ENCODE measurements around the gene TPRX2.
"Not testable (repeated sequence)": the region's sequence is repeated elsewhere in the genome, so short reads cannot be mapped to it uniquely, and the experiment has no call there.

TPRX2 gene

GRCh38 chr19:47863514-47863936 lies 4.5 kb downstream of the TPRX2 start:
- no peak overlapping the region for H3K4me3 ChIP-seq (ENCODE audit: low read length)
- H3K4me2 ChIP-seq (ENCODE audit: low read length): no peak overlapping the region
- H3K27me3 ChIP-seq (ENCODE audit: insufficient read depth, low read length, poor library complexity): no peaks in the 10 kb centered on the region
- H2BK15ac ChIP-seq (replicated peaks; ENCODE audit: low read depth): no peak overlapping the region
- no peak overlapping the region for H4K8ac ChIP-seq (ENCODE audit: low read depth, low read length)
- peak overlapping the region; percentile 22 for H3K27ac ChIP-seq (ENCODE audit: low read depth, low read length)
- peak overlapping the region; percentile 20 for H3K9ac ChIP-seq (ENCODE audit: low read length)
- no peak overlapping the region for H2AK5ac ChIP-seq (ENCODE audit: low read length)
- H2BK5ac ChIP-seq (ENCODE audit: low read length): no peak overlapping the region
- no peaks in the 10 kb centered on the region for H3K4me1 ChIP-seq (ENCODE audit: control insufficient read depth, low read depth, low read length)
- no peak overlapping the region for H3K18ac ChIP-seq (ENCODE audit: low read length)
- H4K5ac ChIP-seq (ENCODE audit: low read length): no peak overlapping the region
- no peak overlapping the region for H3K4ac ChIP-seq (ENCODE audit: low read depth, low read length)
- H3K36me3 ChIP-seq (ENCODE audit: control insufficient read depth, insufficient read depth, low read length): no peaks in the 10 kb centered on the region
- H3K23ac ChIP-seq (ENCODE audit: low read length): no peak overlapping the region
- no peak overlapping the region for H2BK120ac ChIP-seq (ENCODE audit: low read depth, low read length)
- peak; percentile 95 for DNase-seq
- peak overlapping the region; percentile 54 for H3K56ac ChIP-seq (ENCODE audit: low read length)
- WGBS (ENCODE audit: extremely low coverage, insufficient coverage, low lambda C conversion rate): no CpG with 5 or more reads among the region's 14 CpGs
- H3K79me2 ChIP-seq (ENCODE audit: control insufficient read depth, insufficient read depth, low read length): no peaks in the 10 kb centered on the region
- H3K79me1 ChIP-seq (ENCODE audit: low read length): no peaks in the 10 kb centered on the region

- no peak overlapping the region for H4K5ac ChIP-seq (ENCODE audit: low read length)
- no peak overlapping the region for H3K9ac ChIP-seq (ENCODE audit: low read length)
- no peak overlapping the region for H4K8ac ChIP-seq (ENCODE audit: low read depth, low read length)
- no peak overlapping the region for H2BK120ac ChIP-seq (ENCODE audit: low read depth, low read length)
- no peaks in the 10 kb centered on the region for H3K79me1 ChIP-seq (ENCODE audit: low read length)
- no peak overlapping the region for H3K4me3 ChIP-seq (ENCODE audit: low read length)
- no peak overlapping the region for H2BK15ac ChIP-seq (replicated peaks; ENCODE audit: low read depth)
- H2BK5ac ChIP-seq (ENCODE audit: low read length): no peak overlapping the region
- H3K27ac ChIP-seq (ENCODE audit: low read depth, low read length): no peak overlapping the region
- no peak overlapping the region for H2AK5ac ChIP-seq (ENCODE audit: low read length)
- DNase-seq: no peak
- H3K79me2 ChIP-seq (ENCODE audit: control insufficient read depth, insufficient read depth, low read length): no peaks in the 10 kb centered on the region
- no peaks in the 10 kb centered on the region for H3K27me3 ChIP-seq (ENCODE audit: insufficient read depth, low read length, poor library complexity)
- H3K36me3 ChIP-seq (ENCODE audit: control insufficient read depth, insufficient read depth, low read length): no peaks in the 10 kb centered on the region
- no peak overlapping the region for H3K23ac ChIP-seq (ENCODE audit: low read length)
- H3K4ac ChIP-seq (ENCODE audit: low read depth, low read length): no peak overlapping the region
- no CpG with 5 or more reads among the region's 10 CpGs for WGBS (ENCODE audit: extremely low coverage, insufficient coverage, low lambda C conversion rate)
- H3K18ac ChIP-seq (ENCODE audit: low read length): no peak overlapping the region
- no peak overlapping the region for H3K4me2 ChIP-seq (ENCODE audit: low read length)
- no peak overlapping the region for H3K56ac ChIP-seq (ENCODE audit: low read length)
- no peaks in the 10 kb centered on the region for H3K4me1 ChIP-seq (ENCODE audit: control insufficient read depth, low read depth, low read length)
Observed at GRCh38 chr19:47865166-47865565, 6.1 kb downstream of the TPRX2 start.

GRCh38 chr19:47878906-47879305 lies 19.9 kb downstream of the TPRX2 start:
- no CpG with 5 or more reads among the region's 4 CpGs for WGBS (ENCODE audit: extremely low coverage, insufficient coverage, low lambda C conversion rate)

GRCh38 chr19:47879385-47879784 lies 20.4 kb downstream of the TPRX2 start:
- H3K18ac ChIP-seq (ENCODE audit: low read length); H3K27me3 ChIP-seq (ENCODE audit: insufficient read depth, low read length, poor library complexity); H4K5ac ChIP-seq (ENCODE audit: low read length); H3K23ac ChIP-seq (ENCODE audit: low read length); H3K4me3 ChIP-seq (ENCODE audit: low read length); H3K9ac ChIP-seq (ENCODE audit: low read length); H3K27ac ChIP-seq (ENCODE audit: low read depth, low read length); H2AK5ac ChIP-seq (ENCODE audit: low read length); H3K4ac ChIP-seq (ENCODE audit: low read depth, low read length); H3K56ac ChIP-seq (ENCODE audit: low read length); H2BK15ac ChIP-seq (replicated peaks; ENCODE audit: low read depth); H3K79me1 ChIP-seq (ENCODE audit: low read length); H3K36me3 ChIP-seq (ENCODE audit: control insufficient read depth, insufficient read depth, low read length); H2BK120ac ChIP-seq (ENCODE audit: low read depth, low read length); H3K4me1 ChIP-seq (ENCODE audit: control insufficient read depth, low read depth, low read length); H2BK5ac ChIP-seq (ENCODE audit: low read length); DNase-seq; H3K79me2 ChIP-seq (ENCODE audit: control insufficient read depth, insufficient read depth, low read length); H3K4me2 ChIP-seq (ENCODE audit: low read length); H4K8ac ChIP-seq (ENCODE audit: low read depth, low read length): not testable (repeated sequence)
- no CpG with 5 or more reads among the region's 4 CpGs for WGBS (ENCODE audit: extremely low coverage, insufficient coverage, low lambda C conversion rate)

More at GRCh38 chr19:47878906-47879305, 19.9 kb downstream of the TPRX2 start:
- Histone ChIP-seq H2BK120ac (ENCODE audit: low read depth, low read length) (no peak overlapping the region), H3K36me3 (ENCODE audit: control insufficient read depth, insufficient read depth, low read length) (no peaks in the 10 kb centered on the region), H3K4me2 (ENCODE audit: low read length) (no peak overlapping the region), H3K79me2 (ENCODE audit: control insufficient read depth, insufficient read depth, low read length) (no peaks in the 10 kb centered on the region), H2AK5ac (ENCODE audit: low read length) (no peak overlapping the region), H3K27ac (ENCODE audit: low read depth, low read length) (no peak overlapping the region), H3K4me1 (ENCODE audit: control insufficient read depth, low read depth, low read length) (no peaks in the 10 kb centered on the region), H3K18ac (ENCODE audit: low read length) (no peak overlapping the region), H4K5ac (ENCODE audit: low read length) (no peak overlapping the region), H2BK5ac (ENCODE audit: low read length) (no peak overlapping the region), H4K8ac (ENCODE audit: low read depth, low read length) (no peak overlapping the region), H3K56ac (ENCODE audit: low read length) (no peak overlapping the region), H3K4ac (ENCODE audit: low read depth, low read length) (no peak overlapping the region), H3K27me3 (ENCODE audit: insufficient read depth, low read length, poor library complexity) (no peaks in the 10 kb centered on the region), H3K23ac (ENCODE audit: low read length) (no peak overlapping the region), H2BK15ac (replicated peaks; ENCODE audit: low read depth) (no peak overlapping the region), H3K9ac (ENCODE audit: low read length) (no peak overlapping the region), H3K79me1 (ENCODE audit: low read length) (no peaks in the 10 kb centered on the region), H3K4me3 (ENCODE audit: low read length) (no peak overlapping the region)
- no peak for DNase-seq

GRCh38 chr19:47881757-47882156 lies 22.7 kb downstream of the TPRX2 start:
- H4K8ac ChIP-seq (ENCODE audit: low read depth, low read length): no peak overlapping the region
- no peak overlapping the region for H2AK5ac ChIP-seq (ENCODE audit: low read length)
- H3K18ac ChIP-seq (ENCODE audit: low read length): no peak overlapping the region
- H3K27ac ChIP-seq (ENCODE audit: low read depth, low read length): no peak overlapping the region
- WGBS (ENCODE audit: extremely low coverage, insufficient coverage, low lambda C conversion rate): no CpG with 5 or more reads among the region's 5 CpGs
- no peaks in the 10 kb centered on the region for H3K27me3 ChIP-seq (ENCODE audit: insufficient read depth, low read length, poor library complexity)
- no peak overlapping the region for H3K4me2 ChIP-seq (ENCODE audit: low read length)
- H3K56ac ChIP-seq (ENCODE audit: low read length): no peak overlapping the region
- H3K4ac ChIP-seq (ENCODE audit: low read depth, low read length): no peak overlapping the region
- no peaks in the 10 kb centered on the region for H3K4me1 ChIP-seq (ENCODE audit: control insufficient read depth, low read depth, low read length)
- H4K5ac ChIP-seq (ENCODE audit: low read length): no peak overlapping the region
- H2BK15ac ChIP-seq (replicated peaks; ENCODE audit: low read depth): no peak overlapping the region
- H3K4me3 ChIP-seq (ENCODE audit: low read length): no peak overlapping the region
- H3K23ac ChIP-seq (ENCODE audit: low read length): no peak overlapping the region
- H3K9ac ChIP-seq (ENCODE audit: low read length): no peak overlapping the region
- no peaks in the 10 kb centered on the region for H3K36me3 ChIP-seq (ENCODE audit: control insufficient read depth, insufficient read depth, low read length)
- H3K79me1 ChIP-seq (ENCODE audit: low read length): no peaks in the 10 kb centered on the region
- H2BK5ac ChIP-seq (ENCODE audit: low read length): no peak overlapping the region
- H2BK120ac ChIP-seq (ENCODE audit: low read depth, low read length): no peak overlapping the region
- H3K79me2 ChIP-seq (ENCODE audit: control insufficient read depth, insufficient read depth, low read length): no peaks in the 10 kb centered on the region
- DNase-seq: peak; percentile 11

GRCh38 chr19:47882890-47883289 lies 23.9 kb downstream of the TPRX2 start:
- H3K18ac ChIP-seq (ENCODE audit: low read length): no peak overlapping the region
- H3K27ac ChIP-seq (ENCODE audit: low read depth, low read length): no peak overlapping the region
- H3K27me3 ChIP-seq (ENCODE audit: insufficient read depth, low read length, poor library complexity): no peaks in the 10 kb centered on the region
- H2AK5ac ChIP-seq (ENCODE audit: low read length): no peak overlapping the region
- H3K79me2 ChIP-seq (ENCODE audit: control insufficient read depth, insufficient read depth, low read length): no peaks in the 10 kb centered on the region
- no peak overlapping the region for H4K8ac ChIP-seq (ENCODE audit: low read depth, low read length)
- no peaks in the 10 kb centered on the region for H3K4me1 ChIP-seq (ENCODE audit: control insufficient read depth, low read depth, low read length)
- no peak overlapping the region for H3K4me3 ChIP-seq (ENCODE audit: low read length)
- no peaks in the 10 kb centered on the region for H3K79me1 ChIP-seq (ENCODE audit: low read length)
- no peak overlapping the region for H4K5ac ChIP-seq (ENCODE audit: low read length)
- H2BK5ac ChIP-seq (ENCODE audit: low read length): no peak overlapping the region
- H2BK120ac ChIP-seq (ENCODE audit: low read depth, low read length): no peak overlapping the region
- H2BK15ac ChIP-seq (replicated peaks; ENCODE audit: low read depth): no peak overlapping the region
- no peak overlapping the region for H3K4me2 ChIP-seq (ENCODE audit: low read length)
- H3K4ac ChIP-seq (ENCODE audit: low read depth, low read length): no peak overlapping the region
- no peaks in the 10 kb centered on the region for H3K36me3 ChIP-seq (ENCODE audit: control insufficient read depth, insufficient read depth, low read length)
- H3K9ac ChIP-seq (ENCODE audit: low read length): no peak overlapping the region
- no peak overlapping the region for H3K56ac ChIP-seq (ENCODE audit: low read length)
- DNase-seq: no peak
- H3K23ac ChIP-seq (ENCODE audit: low read length): no peak overlapping the region
- WGBS (ENCODE audit: extremely low coverage, insufficient coverage, low lambda C conversion rate): no CpG with 5 or more reads among the region's 3 CpGs

Measured in mesendoderm (in vitro differentiated cells).